HAP-1 (cell line): ENCODE data around the gene MYO19.
"Not testable (repeated sequence)": the region's sequence is repeated elsewhere in the genome, so short reads cannot be mapped to it uniquely, and the experiment has no call there.

Experiments
- DNase-seq, 2 experiments: peaks; one replicate each; pipeline ENCODE4 v3.0.0-alpha.2; 2016 to 2020; ENCODE audit warnings: low spot score in 2 of 2
- H3K27me3 ChIP-seq: fragments of 250-450 bp; sonication (Bioruptor Pico); 2 replicates; pipeline ENCODE4 v1.5.1; 2020; ENCODE audit warnings: low read depth, mild to moderate bottlenecking, moderate library complexity
- H3K36me3 ChIP-seq: fragments of 250-450 bp; sonication (Bioruptor Pico); replicated peaks from 2 replicates; pipeline ENCODE4 v1.5.1; 2020; ENCODE audit warnings: mild to moderate bottlenecking
- H3K4me1 ChIP-seq: fragments of 250-450 bp; sonication (Bioruptor Pico); 2 replicates; pipeline ENCODE4 v1.5.1; 2020; ENCODE audit warnings: mild to moderate bottlenecking
- H3K4me3 ChIP-seq: fragments of 250-450 bp; sonication (Bioruptor Pico); 2 replicates; pipeline ENCODE4 v1.5.1; 2020; ENCODE audit warnings: mild to moderate bottlenecking, moderate library complexity
- H3K9me3 ChIP-seq: fragments of 250-450 bp; sonication (Bioruptor Pico); 2 replicates; pipeline ENCODE4 v1.5.1; 2020; ENCODE audit warnings: mild to moderate bottlenecking, moderate library complexity
- in situ Hi-C: fragments of 300-500 bp; cut with MboI; formaldehyde crosslinking; loops from 3 replicates; pipeline ENCODE4 v1.14.3; 2020; ENCODE audit warnings: low sequenced_read_pairs, inconsistent platforms, mixed read lengths

MYO19 gene

GRCh38 chr17:36459601-36460000 lies 75.1 kb downstream of the MYO19 start:
- no peaks in the 10 kb centered on the region for H3K36me3 ChIP-seq
- no peak for DNase-seq
- in situ Hi-C loops, result no loop called here
- no peak overlapping the region for H3K4me3 ChIP-seq
- no peaks in the 10 kb centered on the region for H3K9me3 ChIP-seq
- no peaks in the 10 kb centered on the region for H3K4me1 ChIP-seq
- H3K27me3 ChIP-seq, result no peaks in the 10 kb centered on the region; the same call in 1 of the 2 replicates

- no peak overlapping the region for H3K4me3 ChIP-seq
- no peaks in the 10 kb centered on the region; the same call in 1 of the 2 replicates for H3K27me3 ChIP-seq
- no peaks in the 10 kb centered on the region for H3K36me3 ChIP-seq
- in situ Hi-C loops, result no loop called here
- DNase-seq, result no peak
- H3K9me3 ChIP-seq, result no peaks in the 10 kb centered on the region
- no peaks in the 10 kb centered on the region for H3K4me1 ChIP-seq
Measured at GRCh38 chr17:36459045-36459444, 75.6 kb downstream of the MYO19 start.

GRCh38 chr17:36457701-36458100 lies 77.0 kb downstream of the MYO19 start:
- H3K4me3 ChIP-seq, in situ Hi-C loops, H3K9me3 ChIP-seq, H3K36me3 ChIP-seq, DNase-seq, H3K4me1 ChIP-seq, H3K27me3 ChIP-seq: not testable (repeated sequence)

- H3K27me3 ChIP-seq, DNase-seq, H3K36me3 ChIP-seq, in situ Hi-C loops, H3K9me3 ChIP-seq, H3K4me3 ChIP-seq, H3K4me1 ChIP-seq: not testable (repeated sequence)
Measured at GRCh38 chr17:36452888-36453287, 81.8 kb downstream of the MYO19 start.

DNA sequence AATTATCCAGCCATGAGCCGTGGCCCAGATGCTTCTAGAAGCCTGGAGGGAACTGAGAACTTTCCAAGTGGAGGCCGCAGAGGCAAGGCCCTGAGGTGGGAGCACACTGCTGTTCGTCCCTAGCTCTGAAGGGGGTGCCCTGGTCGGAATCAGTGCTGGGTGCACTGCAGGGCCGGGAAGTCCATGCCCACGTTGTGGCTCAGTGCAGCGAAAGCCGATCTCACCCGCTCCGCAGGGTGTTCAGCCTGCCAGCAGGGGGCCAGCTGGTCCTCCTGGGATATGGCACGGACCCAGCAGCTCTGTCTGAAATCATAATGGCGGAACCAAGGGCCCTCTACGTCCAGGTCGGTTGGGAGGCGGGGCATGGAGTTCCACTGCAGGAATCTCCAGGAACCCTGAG lies 84.7 kb downstream of the MYO19 start:
- H3K4me3 ChIP-seq, H3K27me3 ChIP-seq, DNase-seq, H3K36me3 ChIP-seq, H3K9me3 ChIP-seq, in situ Hi-C loops, H3K4me1 ChIP-seq: not testable (repeated sequence)
